Measurements from ENCODE around the gene ASCL2.

ASCL2 gene

GRCh38 chr11:2221591-2221990, 48.8 kb downstream of the ASCL2 start:
- Histone ChIP-seq H3K9me2 (replicated peaks; ENCODE audit: control insufficient read depth, low read length) (no peaks in the 10 kb centered on the region), H3K9me3 (ENCODE audit: control insufficient read depth, insufficient read depth, low read length) (no peaks in the 10 kb centered on the region), H4K20me1 (ENCODE audit: control insufficient read depth, insufficient read depth, low read depth, low read length) (no peaks in the 10 kb centered on the region), H3K27me3 (ENCODE audit: control insufficient read depth, low read length) (peaks cover 24% of the 10 kb centered on the region), H3K4me3 (ENCODE audit: low read length) (no peak overlapping the region), H3K4me2 (ENCODE audit: low read length) (no peak overlapping the region), H3K36me3 (ENCODE audit: control insufficient read depth, low read length) (no peaks in the 10 kb centered on the region), H3F3A (ENCODE audit: control insufficient read depth, insufficient read depth) (no peaks in the 10 kb centered on the region), H3K27ac (ENCODE audit: low read depth, low read length) (no peak overlapping the region), H3K4me1 (ENCODE audit: control insufficient read depth, low read length) (no peaks in the 10 kb centered on the region), H3K79me2 (ENCODE audit: control insufficient read depth, low read length) (no peaks in the 10 kb centered on the region)
- TF ChIP-seq EZH2phosphoT487 (IDR thresholded peaks at IDR 0.05; ENCODE audit: borderline replicate concordance, low read length) (no peak), CTCF (IDR thresholded peaks at IDR 0.05; ENCODE audit: low read depth, low read length, poor library complexity, severe bottlenecking) (no peak)

GRCh38 chr11:2221024-2221423, 49.4 kb downstream of the ASCL2 start:
- TF ChIP-seq EZH2phosphoT487 (IDR thresholded peaks at IDR 0.05; ENCODE audit: borderline replicate concordance, low read length) = no peak
- TF ChIP-seq CTCF (IDR thresholded peaks at IDR 0.05; ENCODE audit: low read depth, low read length, poor library complexity, severe bottlenecking) = no peak
- Histone ChIP-seq H3K4me3 (ENCODE audit: low read length) (no peak overlapping the region), H4K20me1 (ENCODE audit: control insufficient read depth, insufficient read depth, low read depth, low read length) (no peaks in the 10 kb centered on the region), H3K4me2 (ENCODE audit: low read length) (no peak overlapping the region), H3F3A (ENCODE audit: control insufficient read depth, insufficient read depth) (no peaks in the 10 kb centered on the region), H3K36me3 (ENCODE audit: control insufficient read depth, low read length) (no peaks in the 10 kb centered on the region), H3K27ac (ENCODE audit: low read depth, low read length) (no peak overlapping the region), H3K9me2 (replicated peaks; ENCODE audit: control insufficient read depth, low read length) (no peaks in the 10 kb centered on the region), H3K4me1 (ENCODE audit: control insufficient read depth, low read length) (no peaks in the 10 kb centered on the region), H3K27me3 (ENCODE audit: control insufficient read depth, low read length) (peaks cover 24% of the 10 kb centered on the region), H3K9me3 (ENCODE audit: control insufficient read depth, insufficient read depth, low read length) (no peaks in the 10 kb centered on the region), H3K79me2 (ENCODE audit: control insufficient read depth, low read length) (no peaks in the 10 kb centered on the region)

GRCh38 chr11:2220173-2220771, 50.1 kb downstream of the ASCL2 start:
- H3K27ac ChIP-seq (ENCODE audit: low read depth, low read length) = no peak overlapping the region
- H3K4me2 ChIP-seq (ENCODE audit: low read length) = no peak overlapping the region
- no peak overlapping the region for H3K4me3 ChIP-seq (ENCODE audit: low read length)
- no peak for TF ChIP-seq CTCF (IDR thresholded peaks at IDR 0.05; ENCODE audit: low read depth, low read length, poor library complexity, severe bottlenecking)
- no peak for TF ChIP-seq EZH2phosphoT487 (IDR thresholded peaks at IDR 0.05; ENCODE audit: borderline replicate concordance, low read length)
- H4K20me1 ChIP-seq (ENCODE audit: control insufficient read depth, insufficient read depth, low read depth, low read length) = no peaks in the 10 kb centered on the region
- peaks cover 24% of the 10 kb centered on the region for H3K27me3 ChIP-seq (ENCODE audit: control insufficient read depth, low read length)
- no peaks in the 10 kb centered on the region for H3K4me1 ChIP-seq (ENCODE audit: control insufficient read depth, low read length)
- no peaks in the 10 kb centered on the region for H3F3A ChIP-seq (ENCODE audit: control insufficient read depth, insufficient read depth)
- H3K9me3 ChIP-seq (ENCODE audit: control insufficient read depth, insufficient read depth, low read length) = no peaks in the 10 kb centered on the region
- no peaks in the 10 kb centered on the region for H3K79me2 ChIP-seq (ENCODE audit: control insufficient read depth, low read length)
- no peaks in the 10 kb centered on the region for H3K9me2 ChIP-seq (replicated peaks; ENCODE audit: control insufficient read depth, low read length)
- H3K36me3 ChIP-seq (ENCODE audit: control insufficient read depth, low read length) = no peaks in the 10 kb centered on the region
